Measurements from ENCODE around the gene SLC10A1. TPM values are rescaled to one million over a fixed set of nuclear protein-coding genes. Genes with fewer than 3 reads are reported as not detected.

SLC10A1 gene
- total RNA-seq, 1 donor from 2014 or later = not detected

DNA sequence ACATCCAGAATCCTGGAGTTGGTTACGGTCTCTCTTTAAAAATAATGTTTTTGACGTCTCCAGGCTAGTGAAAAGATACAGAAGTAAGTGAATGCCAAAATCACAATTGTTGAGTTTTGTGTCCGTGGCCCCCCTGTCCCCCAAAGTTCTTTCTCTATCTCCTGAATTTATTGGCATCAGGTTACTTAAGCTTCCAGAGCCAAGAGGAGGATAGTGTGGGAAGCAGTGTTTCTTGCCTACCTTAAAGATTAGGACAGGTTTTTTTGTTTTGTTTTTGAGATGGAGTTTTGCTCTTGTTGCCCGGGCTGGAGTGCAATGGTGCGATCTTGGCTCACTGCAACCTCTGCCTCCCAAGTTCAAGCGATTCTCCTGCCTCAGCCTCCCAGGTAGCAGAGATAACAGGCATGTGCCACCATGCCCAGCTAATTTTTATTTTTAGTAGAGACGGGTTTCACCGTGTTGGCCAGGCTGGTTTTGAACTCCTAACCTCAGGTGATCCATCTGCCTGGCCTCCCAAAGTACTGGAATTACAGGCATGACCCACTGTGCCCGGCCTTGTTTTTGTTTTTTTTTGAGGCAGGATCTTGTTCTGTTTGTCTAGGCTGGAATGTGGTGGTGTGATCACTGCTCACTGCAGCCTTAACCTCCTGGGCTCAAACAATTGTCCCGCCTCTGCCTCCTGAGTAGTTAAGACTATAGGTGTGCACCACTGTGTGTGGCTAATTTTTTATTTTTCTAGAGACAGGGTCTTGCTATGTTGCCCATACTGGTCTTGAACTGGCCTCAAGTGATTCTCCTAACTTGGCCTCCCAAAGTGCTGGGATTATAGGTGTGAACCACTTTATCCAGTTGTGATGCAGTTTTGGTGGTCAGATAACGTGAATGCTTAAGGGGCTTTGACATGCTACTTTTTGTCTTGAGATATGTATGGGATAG is 24.7 kb downstream of the SLC10A1 start:
- DNase-seq (ENCODE audit: extremely low spot score in 2 of 2) = no peak
- H3K4me3 ChIP-seq = no peak overlapping the region
- H3K27me3 ChIP-seq = no peaks in the 10 kb centered on the region
- intact Hi-C loops (cut with DNase I) = no loop called here
- H3K4me1 ChIP-seq = peaks cover 65% of the 10 kb centered on the region
- H3K36me3 ChIP-seq = peaks cover 11 to 79% of the 10 kb centered on the region in 2 donors
- TF ChIP-seq POLR2A (IDR thresholded peaks at IDR 0.05) (no peak), POLR2AphosphoS5 (IDR thresholded peaks at IDR 0.05; ENCODE audit: insufficient read depth in 1 of 2, low read depth in 1 of 2) (no peak)
- TF ChIP-seq, protein P1, sequence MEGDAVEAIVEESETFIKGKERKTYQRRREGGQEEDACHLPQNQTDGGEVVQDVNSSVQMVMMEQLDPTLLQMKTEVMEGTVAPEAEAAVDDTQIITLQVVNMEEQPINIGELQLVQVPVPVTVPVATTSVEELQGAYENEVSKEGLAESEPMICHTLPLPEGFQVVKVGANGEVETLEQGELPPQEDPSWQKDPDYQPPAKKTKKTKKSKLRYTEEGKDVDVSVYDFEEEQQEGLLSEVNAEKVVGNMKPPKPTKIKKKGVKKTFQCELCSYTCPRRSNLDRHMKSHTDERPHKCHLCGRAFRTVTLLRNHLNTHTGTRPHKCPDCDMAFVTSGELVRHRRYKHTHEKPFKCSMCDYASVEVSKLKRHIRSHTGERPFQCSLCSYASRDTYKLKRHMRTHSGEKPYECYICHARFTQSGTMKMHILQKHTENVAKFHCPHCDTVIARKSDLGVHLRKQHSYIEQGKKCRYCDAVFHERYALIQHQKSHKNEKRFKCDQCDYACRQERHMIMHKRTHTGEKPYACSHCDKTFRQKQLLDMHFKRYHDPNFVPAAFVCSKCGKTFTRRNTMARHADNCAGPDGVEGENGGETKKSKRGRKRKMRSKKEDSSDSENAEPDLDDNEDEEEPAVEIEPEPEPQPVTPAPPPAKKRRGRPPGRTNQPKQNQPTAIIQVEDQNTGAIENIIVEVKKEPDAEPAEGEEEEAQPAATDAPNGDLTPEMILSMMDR (IDR thresholded peaks at IDR 0.05) = no peak
- H3K27ac ChIP-seq = no peak overlapping the region
- H3K9me3 ChIP-seq = no peaks in the 10 kb centered on the region

GRCh38 chr14:69771136-69771535 is 25.9 kb downstream of the SLC10A1 start:
- H3K9me3 ChIP-seq = no peaks in the 10 kb centered on the region
- intact Hi-C loops (cut with DNase I) = no loop called here
- peaks cover 11 to 75% of the 10 kb centered on the region in 2 donors for H3K36me3 ChIP-seq
- no peak overlapping the region for H3K27ac ChIP-seq
- no peak overlapping the region for H3K4me3 ChIP-seq
- no peaks in the 10 kb centered on the region for H3K27me3 ChIP-seq
- no peak for TF ChIP-seq POLR2AphosphoS5 (IDR thresholded peaks at IDR 0.05; ENCODE audit: insufficient read depth in 1 of 2, low read depth in 1 of 2)
- no peak for TF ChIP-seq POLR2A (IDR thresholded peaks at IDR 0.05)
- TF ChIP-seq, protein P1 (IDR thresholded peaks at IDR 0.05) = no peak
- peaks cover 68% of the 10 kb centered on the region for H3K4me1 ChIP-seq
- DNase-seq (ENCODE audit: extremely low spot score in 2 of 2) = no peak

GRCh38 chr14:69770559-69770958 is 26.5 kb downstream of the SLC10A1 start:
- TF ChIP-seq, protein P1 (IDR thresholded peaks at IDR 0.05) = no peak
- TF ChIP-seq POLR2AphosphoS5 (IDR thresholded peaks at IDR 0.05; ENCODE audit: insufficient read depth in 1 of 2, low read depth in 1 of 2) (no peak), POLR2A (IDR thresholded peaks at IDR 0.05) (no peak)
- H3K27ac ChIP-seq = no peak overlapping the region
- H3K4me1 ChIP-seq = peaks cover 71% of the 10 kb centered on the region
- H3K36me3 ChIP-seq = peaks cover 11 to 72% of the 10 kb centered on the region in 2 donors
- intact Hi-C loops (cut with DNase I) = no loop called here
- H3K4me3 ChIP-seq = no peak overlapping the region
- no peaks in the 10 kb centered on the region for H3K9me3 ChIP-seq
- no peak for DNase-seq (ENCODE audit: extremely low spot score in 2 of 2)
- H3K27me3 ChIP-seq = no peaks in the 10 kb centered on the region

DNA sequence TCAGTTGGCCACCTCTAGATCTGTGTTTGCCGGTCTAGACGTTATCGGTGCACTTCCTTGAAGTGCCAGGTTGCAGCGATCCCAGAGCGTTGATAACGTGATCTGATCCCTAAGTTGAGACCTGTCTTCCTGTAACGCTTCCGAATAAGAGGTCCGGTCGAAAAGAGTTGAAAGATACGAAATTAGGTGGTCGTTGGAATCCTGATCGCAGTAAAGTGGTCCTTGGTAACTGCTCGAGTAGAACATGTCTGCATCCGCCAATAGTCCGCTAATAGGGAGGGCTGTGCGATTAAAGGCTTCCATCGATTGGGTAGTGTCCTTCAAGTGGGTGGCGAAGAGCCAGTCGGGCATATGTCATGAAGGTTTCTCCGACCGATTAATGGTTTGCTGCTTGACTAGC is 27.4 kb downstream of the SLC10A1 start:
- Histone ChIP-seq H3K27me3 (no peaks in the 10 kb centered on the region), H3K27ac (no peak overlapping the region), H3K9me3 (no peaks in the 10 kb centered on the region), H3K4me1 (peaks cover 61% of the 10 kb centered on the region), H3K36me3 (peaks cover 11 to 66% of the 10 kb centered on the region in 2 donors), H3K4me3 (no peak overlapping the region)
- no peak for DNase-seq (ENCODE audit: extremely low spot score in 2 of 2)
- TF ChIP-seq, protein P1 (IDR thresholded peaks at IDR 0.05) = no peak
- TF ChIP-seq POLR2A (IDR thresholded peaks at IDR 0.05) (no peak), POLR2AphosphoS5 (IDR thresholded peaks at IDR 0.05; ENCODE audit: insufficient read depth in 1 of 2, low read depth in 1 of 2) (no peak)
- intact Hi-C loops (cut with DNase I) = no loop called here

DNA sequence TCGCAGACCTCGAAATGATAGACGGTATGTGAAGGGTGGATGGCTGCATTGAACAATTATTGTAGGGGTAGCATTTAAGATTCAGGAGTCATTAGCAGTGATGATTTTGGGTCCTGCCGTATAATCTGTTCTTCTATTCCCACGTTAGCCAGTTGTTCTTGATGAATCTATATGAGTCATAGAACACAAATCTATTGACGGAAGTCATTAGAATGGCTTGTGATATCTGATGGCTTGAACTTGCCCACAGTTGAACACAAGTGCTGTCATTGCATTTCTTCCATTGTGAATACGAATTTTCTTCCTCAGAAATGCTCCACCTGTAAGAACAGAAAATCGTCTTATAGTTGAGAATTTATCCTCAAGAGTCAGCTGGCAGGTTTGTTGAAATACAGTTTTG is 28.2 kb downstream of the SLC10A1 start:
- no peak for DNase-seq (ENCODE audit: extremely low spot score in 2 of 2)
- intact Hi-C loops (cut with DNase I) = no loop called here
- Histone ChIP-seq H3K4me1 (peaks cover 57% of the 10 kb centered on the region), H3K9me3 (no peaks in the 10 kb centered on the region), H3K4me3 (peak overlapping the region; percentile 80 to 89), H3K27ac (peak overlapping the region; percentile 99), H3K36me3 (peaks cover 11 to 59% of the 10 kb centered on the region in 2 donors), H3K27me3 (no peaks in the 10 kb centered on the region)
- TF ChIP-seq POLR2A (IDR thresholded peaks at IDR 0.05) (no peak), POLR2AphosphoS5 (IDR thresholded peaks at IDR 0.05; ENCODE audit: insufficient read depth in 1 of 2, low read depth in 1 of 2) (no peak)
- TF ChIP-seq, protein P1 (IDR thresholded peaks at IDR 0.05) = no peak
